ENCODE data around the gene PRUNE2. TPM values are rescaled to one million over a fixed set of nuclear protein-coding genes. Genes with fewer than 3 reads are reported as not detected.
A peak's percentile ranks its signal among the peaks of the same experiment; 100 is the strongest.

Gene PRUNE2
- total RNA-seq, 4 donors from 2014 or later: 3.7 to 7.8 (median 4.9) TPM

- H3K4me1 ChIP-seq: peaks cover 0 to 27% of the 10 kb centered on the region in 2 donors
- no peak overlapping the region for H3K4me3 ChIP-seq (replicated peaks in 1 of 3)
- H3K27ac ChIP-seq: no peak overlapping the region
- TF ChIP-seq POLR2A (IDR thresholded peaks at IDR 0.05) (no peak), CTCF (IDR thresholded peaks at IDR 0.05) (no peak)
- intact Hi-C loops (cut with DNase I): no loop called here
- no peaks in the 10 kb centered on the region for H3K27me3 ChIP-seq
- no peaks in the 10 kb centered on the region for H3K9me3 ChIP-seq
- no peaks in the 10 kb centered on the region for H3K36me3 ChIP-seq
- no peak for DNase-seq
These were observed 317.6 kb downstream of the PRUNE2 start for GRCh38 chr9:76588316-76588715.

- intact Hi-C loops (cut with DNase I): no loop called here
- Histone ChIP-seq H3K4me1 (peaks cover 0 to 17% of the 10 kb centered on the region in 2 donors), H3K9me3 (no peaks in the 10 kb centered on the region), H3K36me3 (no peaks in the 10 kb centered on the region), H3K27me3 (no peaks in the 10 kb centered on the region), H3K4me3 (replicated peaks in 1 of 3) (no peak overlapping the region), H3K27ac (peak overlapping the region in 1 of 3 donors; percentile 41)
- WGBS, 2 donors: 52 to 57% methylated on average over 6 of the region's 6 CpGs
- DNase-seq: peak in 1 of 2 donors; percentile 6
- TF ChIP-seq POLR2A (IDR thresholded peaks at IDR 0.05): no peak
- TF ChIP-seq CTCF (IDR thresholded peaks at IDR 0.05): no peak
These were observed 319.3 kb downstream of the PRUNE2 start for GRCh38 chr9:76586390-76587314.

- Histone ChIP-seq H3K4me3 (replicated peaks in 1 of 3) (no peak overlapping the region), H3K36me3 (no peaks in the 10 kb centered on the region), H3K27me3 (no peaks in the 10 kb centered on the region), H3K4me1 (peaks cover 0 to 17% of the 10 kb centered on the region in 2 donors), H3K27ac (peak overlapping the region in 1 of 3 donors; percentile 41), H3K9me3 (no peaks in the 10 kb centered on the region)
- TF ChIP-seq CTCF (IDR thresholded peaks at IDR 0.05) (no peak), POLR2A (IDR thresholded peaks at IDR 0.05) (no peak)
- intact Hi-C loops (cut with DNase I): no loop called here
- 86 to 88% methylated on average over 6 of the region's 6 CpGs for WGBS, 2 donors
- DNase-seq: no peak
These were observed 320.2 kb downstream of the PRUNE2 start for GRCh38 chr9:76585487-76586389.

- H3K4me3 ChIP-seq (replicated peaks in 1 of 3): no peak overlapping the region
- TF ChIP-seq POLR2A (IDR thresholded peaks at IDR 0.05) (no peak), CTCF (IDR thresholded peaks at IDR 0.05) (no peak)
- WGBS, 2 donors: 93 to 97% methylated on average over 7 of the region's 7 CpGs
These were observed 322.7 kb downstream of the PRUNE2 start for GRCh38 chr9:76583256-76583655.

More at GRCh38 chr9:76583256-76583655, 322.7 kb downstream of the PRUNE2 start:
- Histone ChIP-seq H3K27me3 (no peaks in the 10 kb centered on the region), H3K9me3 (no peaks in the 10 kb centered on the region), H3K27ac (no peak overlapping the region), H3K4me1 (peaks cover 0 to 28% of the 10 kb centered on the region in 2 donors), H3K36me3 (no peaks in the 10 kb centered on the region)
- intact Hi-C loops (cut with DNase I): no loop called here
- no peak for DNase-seq
